PFSK-1 (cell line): ENCODE data around the gene DDX56.

ENCODE experiments used
- TAF1 ChIP-seq: IDR thresholded peaks from 2 replicates; pipeline ENCODE4 v1.6.1; 2012; ENCODE audit warnings: low read length, control low read depth, borderline replicate concordance; ENCODE audit not compliant: insufficient read depth
- TF ChIP-seq, protein P1 (sequence below), 2 experiments: IDR thresholded peaks; 2 replicates each; pipeline versions ENCODE4 v1.6.1 to v1.8.0; 2011 to 2012; ENCODE audit warnings: low read depth in 2 of 2, low read length in 2 of 2, control low read depth in 1 of 2, inconsistent platforms in 1 of 2, mild to moderate bottlenecking in 1 of 2, moderate library complexity in 1 of 2; ENCODE audit not compliant: insufficient read depth in 1 of 2

DNA sequence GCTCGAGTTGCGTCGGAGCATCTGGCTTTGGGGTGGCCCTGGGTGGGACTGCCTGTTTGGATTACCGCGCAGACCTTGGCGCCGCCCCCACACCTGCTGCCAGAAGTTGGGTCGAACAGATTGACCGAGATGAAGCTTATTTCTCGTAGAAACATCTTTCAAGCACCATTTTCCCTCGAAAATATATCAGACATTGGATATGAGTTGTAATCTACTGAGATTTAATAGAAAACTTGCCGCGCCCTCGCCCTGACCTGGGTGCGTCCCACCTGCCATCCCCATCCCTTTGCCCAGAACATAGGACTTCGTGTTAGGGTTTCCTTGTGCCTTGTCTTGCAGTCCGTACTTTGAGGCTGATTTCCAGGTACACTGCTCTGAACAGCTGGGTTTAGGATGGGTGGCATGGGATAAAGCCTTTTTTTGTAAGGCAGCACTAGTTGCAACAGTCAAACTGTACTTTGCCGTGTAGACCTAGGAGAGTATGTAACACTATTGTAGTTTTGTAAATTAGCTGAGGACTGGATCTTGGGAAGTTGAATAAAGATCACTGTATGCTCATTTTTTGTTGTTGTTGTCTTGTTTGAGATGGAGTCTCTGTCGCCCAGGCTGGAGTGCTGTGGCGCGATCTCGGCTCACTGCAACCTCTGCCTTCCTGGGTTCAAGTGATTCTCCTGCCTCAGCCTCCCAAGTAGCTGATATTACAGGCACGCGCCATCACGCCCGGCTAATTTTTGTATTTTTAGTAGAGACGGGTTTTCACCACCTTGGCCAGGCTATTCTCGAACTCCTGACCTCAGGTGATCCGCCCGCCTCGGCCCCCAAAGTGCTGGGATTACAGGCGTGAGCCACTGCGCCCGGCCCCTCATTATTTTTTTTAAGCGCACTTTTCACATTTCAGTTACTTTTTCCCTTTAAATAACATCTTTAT, 33.7 kb upstream of the DDX56 start:
- no peak for TF ChIP-seq TAF1
- TF ChIP-seq, protein P1, sequence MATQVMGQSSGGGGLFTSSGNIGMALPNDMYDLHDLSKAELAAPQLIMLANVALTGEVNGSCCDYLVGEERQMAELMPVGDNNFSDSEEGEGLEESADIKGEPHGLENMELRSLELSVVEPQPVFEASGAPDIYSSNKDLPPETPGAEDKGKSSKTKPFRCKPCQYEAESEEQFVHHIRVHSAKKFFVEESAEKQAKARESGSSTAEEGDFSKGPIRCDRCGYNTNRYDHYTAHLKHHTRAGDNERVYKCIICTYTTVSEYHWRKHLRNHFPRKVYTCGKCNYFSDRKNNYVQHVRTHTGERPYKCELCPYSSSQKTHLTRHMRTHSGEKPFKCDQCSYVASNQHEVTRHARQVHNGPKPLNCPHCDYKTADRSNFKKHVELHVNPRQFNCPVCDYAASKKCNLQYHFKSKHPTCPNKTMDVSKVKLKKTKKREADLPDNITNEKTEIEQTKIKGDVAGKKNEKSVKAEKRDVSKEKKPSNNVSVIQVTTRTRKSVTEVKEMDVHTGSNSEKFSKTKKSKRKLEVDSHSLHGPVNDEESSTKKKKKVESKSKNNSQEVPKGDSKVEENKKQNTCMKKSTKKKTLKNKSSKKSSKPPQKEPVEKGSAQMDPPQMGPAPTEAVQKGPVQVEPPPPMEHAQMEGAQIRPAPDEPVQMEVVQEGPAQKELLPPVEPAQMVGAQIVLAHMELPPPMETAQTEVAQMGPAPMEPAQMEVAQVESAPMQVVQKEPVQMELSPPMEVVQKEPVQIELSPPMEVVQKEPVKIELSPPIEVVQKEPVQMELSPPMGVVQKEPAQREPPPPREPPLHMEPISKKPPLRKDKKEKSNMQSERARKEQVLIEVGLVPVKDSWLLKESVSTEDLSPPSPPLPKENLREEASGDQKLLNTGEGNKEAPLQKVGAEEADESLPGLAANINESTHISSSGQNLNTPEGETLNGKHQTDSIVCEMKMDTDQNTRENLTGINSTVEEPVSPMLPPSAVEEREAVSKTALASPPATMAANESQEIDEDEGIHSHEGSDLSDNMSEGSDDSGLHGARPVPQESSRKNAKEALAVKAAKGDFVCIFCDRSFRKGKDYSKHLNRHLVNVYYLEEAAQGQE (IDR thresholded peaks at IDR 0.05; ENCODE audit: insufficient read depth in 1 of 2, low read depth in 2 of 2, low read length in 2 of 2) = no peak
